Nephron progenitor cell (in vitro differentiated cells): Measurements from ENCODE around the gene RALY.

Experiments used
- DNase-seq: peaks from one replicate; pipeline ENCODE4 v3.0.0; 2021
- H3K27ac Mint-ChIP-seq: 2 replicates; pipeline ENCODE4 v1.8.0; 2021; ENCODE audit warnings: mild to moderate bottlenecking, moderate library complexity, mixed read lengths
- H3K27me3 Mint-ChIP-seq: 2 replicates; pipeline ENCODE4 v1.8.0; 2021; ENCODE audit warnings: mild to moderate bottlenecking, low read depth, mixed read lengths; ENCODE audit not compliant: poor library complexity
- H3K36me3 Mint-ChIP-seq: 2 replicates; pipeline ENCODE4 v1.8.0; 2021; ENCODE audit warnings: low read depth, mixed read lengths
- H3K4me1 Mint-ChIP-seq: 2 replicates; pipeline ENCODE4 v1.8.0; 2021; ENCODE audit warnings: mixed read lengths
- H3K4me3 Mint-ChIP-seq: 2 replicates; pipeline ENCODE4 v1.8.0; 2021; ENCODE audit warnings: mild to moderate bottlenecking, moderate library complexity, mixed read lengths
- H3K9me3 Mint-ChIP-seq: 2 replicates; pipeline ENCODE4 v1.8.0; 2021; ENCODE audit warnings: mild to moderate bottlenecking, moderate library complexity, mixed read lengths
- CTCF ChIP-seq: fragments of 200-600 bp; sonication (generic); IDR thresholded peaks from 2 replicates; pipeline ENCODE4 v1.5.0; 2021; ENCODE audit warnings: antibody characterized with exemption

The RALY gene

GRCh38 chr20:33951171-33951570, 42.5 kb upstream of the RALY start:
- no peaks in the 10 kb centered on the region for H3K4me1 Mint-ChIP-seq
- peaks cover 39% of the 10 kb centered on the region for H3K9me3 Mint-ChIP-seq
- no peak overlapping the region for H3K27ac Mint-ChIP-seq
- peaks cover 18% of the 10 kb centered on the region for H3K27me3 Mint-ChIP-seq
- H3K36me3 Mint-ChIP-seq: peaks cover 7% of the 10 kb centered on the region
- TF ChIP-seq CTCF: no peak
- DNase-seq: no peak
- no peak overlapping the region for H3K4me3 Mint-ChIP-seq

- DNase-seq: no peak
- no peaks in the 10 kb centered on the region for H3K36me3 Mint-ChIP-seq
- H3K9me3 Mint-ChIP-seq: peaks cover 15% of the 10 kb centered on the region
- no peak for TF ChIP-seq CTCF
- peaks cover 12% of the 10 kb centered on the region for H3K27me3 Mint-ChIP-seq
- H3K4me3 Mint-ChIP-seq: no peak overlapping the region
- no peaks in the 10 kb centered on the region for H3K4me1 Mint-ChIP-seq
- H3K27ac Mint-ChIP-seq: no peak overlapping the region
Measured at GRCh38 chr20:33954504-33954903, 39.2 kb upstream of the RALY start.

- no peak for DNase-seq
- Mint-ChIP-seq H3K4me3 (no peak overlapping the region), H3K27me3 (peaks cover 9% of the 10 kb centered on the region), H3K4me1 (peaks cover 4% of the 10 kb centered on the region), H3K27ac (no peak overlapping the region), H3K9me3 (peaks cover 9% of the 10 kb centered on the region), H3K36me3 (no peaks in the 10 kb centered on the region)
- no peak for TF ChIP-seq CTCF
Measured at GRCh38 chr20:33963751-33964150, 30.0 kb upstream of the RALY start.

- TF ChIP-seq CTCF: no peak
- Mint-ChIP-seq H3K36me3 (no peaks in the 10 kb centered on the region), H3K4me1 (peaks cover 4% of the 10 kb centered on the region), H3K27me3 (peaks cover 7% of the 10 kb centered on the region), H3K4me3 (no peak overlapping the region), H3K27ac (no peak overlapping the region), H3K9me3 (peaks cover 12% of the 10 kb centered on the region)
- no peak for DNase-seq
Measured at GRCh38 chr20:33964441-33964840, 29.3 kb upstream of the RALY start.

GRCh38 chr20:33967126-33967525, 26.6 kb upstream of the RALY start:
- Mint-ChIP-seq H3K36me3 (no peaks in the 10 kb centered on the region), H3K27ac (no peak overlapping the region), H3K9me3 (peaks cover 12% of the 10 kb centered on the region), H3K4me3 (no peak overlapping the region), H3K4me1 (peaks cover 4% of the 10 kb centered on the region), H3K27me3 (peaks cover 6% of the 10 kb centered on the region)
- no peak for TF ChIP-seq CTCF
- DNase-seq: no peak

GRCh38 chr20:33969563-33969962, 24.1 kb upstream of the RALY start:
- no peak for TF ChIP-seq CTCF
- Mint-ChIP-seq H3K27me3 (peaks cover 6% of the 10 kb centered on the region), H3K9me3 (peaks cover 12% of the 10 kb centered on the region), H3K36me3 (no peaks in the 10 kb centered on the region), H3K27ac (no peak overlapping the region), H3K4me3 (no peak overlapping the region), H3K4me1 (no peaks in the 10 kb centered on the region)
- no peak for DNase-seq
